HG03558 (cell line): ENCODE measurements around the gene MYNN.
"Not testable (repeated sequence)": the region's sequence is repeated elsewhere in the genome, so short reads cannot be mapped to it uniquely, and the experiment has no call there.

Source experiments
- ATAC-seq: cut with Tn5 transposase; IDR thresholded peaks from one replicate; pipeline ENCODE4 v1.9.1; 2021; ENCODE audit warnings: moderate number of reproducible peaks; ENCODE audit not compliant: unreplicated experiment; ENCODE audit errors: extremely low read depth

Gene MYNN

DNA sequence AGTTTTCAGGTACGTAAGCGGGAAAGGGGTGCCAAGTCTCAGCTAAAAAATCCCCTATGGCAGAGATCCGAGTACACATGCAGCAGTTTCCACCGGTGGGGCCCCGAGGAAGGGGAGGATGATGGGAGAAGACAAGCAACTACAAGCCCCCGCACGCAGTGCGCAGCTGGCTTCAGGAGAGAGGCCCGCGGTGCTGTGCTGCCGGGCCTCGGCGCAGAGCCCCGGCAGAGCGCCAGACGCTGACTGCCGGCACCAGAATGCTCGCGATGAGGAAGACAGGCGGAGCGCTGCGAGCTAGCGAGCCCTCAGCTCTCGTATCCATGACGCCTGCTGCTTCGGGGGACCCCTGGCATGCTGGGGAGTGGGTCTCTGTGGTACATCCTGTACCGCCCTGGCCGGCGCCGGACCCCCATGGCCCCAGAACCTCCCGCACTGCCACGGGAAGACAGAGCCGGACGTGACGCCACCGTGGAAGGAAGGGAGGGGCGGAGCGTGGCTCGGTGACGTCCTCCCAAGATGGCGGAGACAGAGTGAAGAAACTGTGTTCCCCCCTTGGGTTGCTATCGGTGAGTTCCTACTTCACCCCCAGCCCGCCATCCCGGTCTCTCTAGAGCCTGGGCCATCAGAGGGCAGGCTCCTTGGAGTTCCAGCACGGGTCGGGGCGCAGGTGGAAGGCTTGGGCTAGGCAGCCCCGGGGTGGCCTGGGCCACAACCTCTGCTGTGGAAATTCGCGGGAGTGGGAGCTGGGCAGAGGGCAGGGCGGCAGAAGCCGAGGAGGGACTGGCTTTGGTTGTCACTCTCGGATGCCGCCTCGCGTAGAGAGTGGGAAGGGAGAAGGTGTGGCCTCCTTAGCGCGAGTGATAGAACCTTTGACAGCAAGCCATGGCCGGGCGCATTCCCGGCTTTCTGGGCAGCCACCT is at the start of gene MYNN:
MYNN (plus strand) TSS at position 500 of the 920 bp plus-strand sequence. CDS start 900 bp downstream, outside the sequence.
- ATAC-seq = peak; percentile 56

DNA sequence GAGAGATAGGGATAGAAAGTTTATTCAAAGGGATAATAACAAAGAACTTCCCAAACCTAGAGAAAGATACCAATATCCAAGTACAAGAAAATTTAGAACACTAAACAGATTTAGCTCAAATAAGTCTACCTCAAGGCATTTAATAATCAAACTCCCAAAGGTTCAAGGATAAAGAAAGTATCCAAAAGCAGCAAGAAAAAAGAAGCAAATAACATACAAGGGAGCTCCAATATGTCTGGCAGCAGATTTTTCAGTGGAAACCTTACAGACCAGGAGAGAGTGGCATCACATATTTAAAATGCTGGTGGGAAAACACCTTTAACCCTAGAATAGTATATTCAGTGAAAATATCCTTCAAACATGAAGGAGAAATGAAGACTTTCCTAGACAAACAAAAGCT is 41.3 kb upstream of the MYNN start:
- not testable (repeated sequence) for ATAC-seq

DNA sequence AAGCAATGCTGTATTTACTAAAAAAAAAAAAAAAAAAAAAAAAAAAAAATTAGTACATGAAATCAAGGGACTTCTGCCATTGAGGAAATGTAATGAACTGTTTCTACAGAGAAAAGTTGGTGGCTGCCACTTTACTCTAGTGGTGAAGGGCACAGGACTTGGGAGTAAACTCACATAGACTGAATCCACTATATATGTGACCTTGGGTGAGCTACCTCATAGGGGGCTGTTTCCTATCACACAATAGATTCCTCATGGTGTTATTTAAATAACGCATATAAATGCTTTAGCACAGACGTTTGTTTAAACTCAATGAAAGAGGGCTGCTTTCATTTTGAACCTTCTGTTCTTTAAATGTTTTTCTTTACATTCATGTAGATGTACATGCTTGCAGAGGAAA is 34.1 kb upstream of the MYNN start:
- ATAC-seq = no peak

DNA sequence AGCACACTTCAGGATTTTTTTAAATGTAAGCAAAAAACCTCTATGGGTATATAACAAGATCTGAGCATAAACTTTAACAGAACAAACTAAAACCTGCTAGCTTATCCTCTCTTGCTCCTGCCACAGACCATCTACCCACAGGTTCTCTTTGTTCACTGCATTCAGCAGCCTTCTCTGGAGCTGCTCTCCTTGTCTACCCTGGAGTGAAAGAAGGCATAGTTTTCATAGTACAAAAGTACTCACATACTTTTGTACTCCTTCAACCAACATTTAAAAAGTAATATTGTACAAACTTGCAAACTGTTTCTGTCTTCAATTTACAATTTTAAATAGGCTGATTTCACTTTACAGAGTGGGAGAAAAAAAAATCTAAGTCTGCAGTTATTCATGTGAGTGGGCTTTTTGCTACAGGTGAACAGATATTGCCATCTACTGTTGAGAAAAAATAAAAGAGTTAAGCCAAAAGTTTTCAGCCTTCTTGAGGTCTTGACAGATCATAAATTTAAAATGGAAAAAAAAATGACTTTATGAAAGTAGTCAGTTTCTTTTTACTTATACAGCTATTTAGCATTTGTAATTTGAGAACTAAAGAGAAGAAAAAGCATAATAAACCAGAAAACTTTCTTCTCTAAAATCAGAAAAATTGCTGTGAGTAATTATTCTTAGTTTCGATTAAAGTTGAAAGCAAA is 28.7 kb upstream of the MYNN start:
- no peak for ATAC-seq

DNA sequence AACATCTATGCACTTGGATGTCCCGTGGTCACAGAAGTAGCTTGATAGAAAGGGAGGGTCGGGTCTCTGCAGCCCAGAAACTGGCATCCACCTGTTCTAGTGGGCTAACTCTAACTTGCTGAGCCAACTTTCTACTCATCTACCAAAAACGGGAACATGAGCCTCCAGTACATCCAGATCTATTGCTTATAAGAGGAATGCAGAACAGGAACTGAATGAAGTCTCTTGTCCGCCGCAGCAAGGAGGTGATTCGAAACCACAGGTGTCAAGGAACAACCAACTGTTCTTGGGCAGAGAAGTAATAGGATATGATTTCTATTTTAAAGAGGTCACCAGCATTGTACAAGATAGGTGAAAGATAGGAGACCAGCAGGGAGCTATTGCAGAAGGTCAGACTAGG is 26.3 kb upstream of the MYNN start:
- ATAC-seq = no peak

DNA sequence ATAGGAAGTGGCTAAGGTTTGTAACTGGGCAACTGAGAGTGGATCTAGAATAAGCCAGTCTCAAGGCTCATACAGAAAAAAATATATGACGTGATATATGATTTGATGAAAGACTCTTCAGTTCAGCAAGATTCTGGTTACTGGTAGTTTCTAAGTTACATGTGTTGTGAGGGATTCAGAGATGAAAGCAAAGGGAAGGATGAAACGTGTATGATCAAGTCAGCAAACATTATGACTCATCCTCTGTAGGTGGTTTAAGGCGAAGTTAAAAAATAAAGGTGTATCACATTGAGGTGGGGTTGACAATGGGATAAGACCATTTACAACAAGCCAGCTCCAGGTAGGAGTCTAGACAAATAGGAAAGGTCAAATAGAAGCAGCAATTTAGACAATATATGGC is 24.5 kb upstream of the MYNN start:
- no peak for ATAC-seq

DNA sequence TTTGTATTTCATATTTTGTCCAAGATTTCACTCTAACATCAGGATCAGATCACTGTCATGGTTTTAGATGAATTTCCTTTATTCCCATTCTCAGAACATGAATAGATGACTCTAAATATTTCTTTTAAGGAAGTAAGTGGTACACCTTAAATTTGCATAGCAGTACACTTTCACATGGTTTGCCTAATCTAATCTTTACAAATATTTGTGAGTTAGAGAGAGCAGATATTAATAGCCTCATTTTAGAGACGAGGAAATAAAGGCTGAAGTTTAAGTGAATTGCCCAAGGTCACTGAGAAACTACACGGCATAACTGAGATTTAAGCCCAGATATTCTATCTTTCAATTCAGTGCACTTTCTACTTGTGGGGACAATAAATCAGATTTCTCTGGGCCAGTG is 22.5 kb upstream of the MYNN start:
- no peak for ATAC-seq

DNA sequence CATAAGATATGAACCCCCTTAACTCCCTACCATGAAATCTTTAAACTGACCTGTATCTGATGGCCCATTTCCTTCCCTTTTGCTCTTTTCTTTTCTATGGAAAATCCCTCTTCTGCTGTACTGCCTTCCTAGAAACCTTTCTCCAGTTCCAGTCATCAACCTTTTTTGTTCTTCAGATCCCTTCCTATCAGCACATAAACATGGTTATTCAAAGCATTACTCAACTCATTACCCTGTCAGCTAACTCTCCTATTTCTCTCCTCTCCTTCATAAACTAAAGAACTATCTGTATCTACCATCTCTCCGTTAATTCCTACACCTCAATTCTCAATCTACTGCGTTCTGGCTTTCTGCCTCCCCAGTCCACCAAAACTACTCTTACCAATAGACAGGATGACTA is 21.3 kb upstream of the MYNN start:
- no peak for ATAC-seq

DNA sequence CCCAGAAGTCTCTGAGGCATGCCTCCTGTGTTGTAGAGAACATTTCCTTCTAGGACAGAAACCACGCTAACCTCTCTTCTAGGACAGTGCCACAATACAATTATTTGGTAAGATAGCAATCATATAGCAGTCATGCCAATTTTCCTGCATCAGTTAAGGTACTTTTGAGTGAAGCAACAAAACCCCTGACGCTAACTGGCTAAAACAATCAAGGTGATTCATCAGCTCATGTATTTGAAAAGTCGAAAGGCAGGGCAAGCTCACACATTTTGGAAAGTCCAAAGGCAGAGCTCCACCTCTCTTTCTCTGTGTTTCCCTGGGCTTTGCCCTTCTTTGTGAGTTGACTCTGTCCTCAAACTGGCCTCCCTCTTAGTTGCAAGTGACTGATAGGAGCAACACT is 18.5 kb upstream of the MYNN start:
- ATAC-seq = no peak

DNA sequence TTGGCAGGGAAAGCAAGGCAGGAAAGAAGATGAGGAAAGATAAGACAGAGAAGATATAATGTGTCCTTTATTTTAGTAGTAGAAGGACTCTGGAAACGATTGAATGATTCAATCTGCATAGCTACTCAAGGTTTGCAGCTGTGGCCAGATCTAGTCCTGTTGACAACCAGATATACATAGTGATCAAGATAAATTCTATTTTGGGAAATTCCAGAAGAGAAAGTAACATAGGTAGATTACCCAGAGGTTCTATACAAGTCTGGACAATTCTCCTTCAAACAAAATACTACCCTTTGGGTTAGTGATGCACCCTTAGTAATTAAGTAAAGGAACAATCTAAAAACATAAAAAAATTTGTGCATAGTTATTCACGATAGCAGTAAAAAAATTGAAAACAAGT is 17.7 kb upstream of the MYNN start:
- no peak for ATAC-seq

DNA sequence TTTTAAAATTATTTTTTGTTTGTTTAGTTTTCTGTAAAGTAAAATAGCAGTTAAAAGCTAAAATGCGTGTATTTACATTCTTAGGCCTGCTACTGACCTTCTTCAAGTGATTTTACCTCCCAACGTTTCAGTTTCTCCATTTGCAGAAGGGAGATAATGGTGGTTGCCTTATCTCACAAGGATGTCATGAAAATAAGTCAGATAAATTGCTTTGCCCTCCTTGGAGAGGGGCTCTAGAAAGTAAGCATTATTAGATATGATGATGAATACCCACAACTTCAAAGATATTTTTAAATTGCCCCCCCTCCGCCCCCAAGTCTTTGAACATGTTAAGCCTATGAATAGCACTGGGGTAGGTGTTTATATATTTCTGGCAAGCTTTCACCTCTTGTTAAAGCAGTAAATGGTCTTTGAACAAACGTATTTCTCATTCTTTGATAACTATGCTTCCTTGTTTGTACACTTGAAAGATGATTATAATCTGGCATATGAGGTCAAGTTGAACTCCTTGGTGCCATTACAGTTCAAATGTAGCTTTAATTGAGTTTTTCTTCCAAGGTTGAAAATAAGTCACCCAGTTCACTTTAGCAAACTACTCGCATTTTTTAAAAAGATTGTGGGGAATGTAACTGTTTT is 14.7 kb upstream of the MYNN start:
- no peak for ATAC-seq

DNA sequence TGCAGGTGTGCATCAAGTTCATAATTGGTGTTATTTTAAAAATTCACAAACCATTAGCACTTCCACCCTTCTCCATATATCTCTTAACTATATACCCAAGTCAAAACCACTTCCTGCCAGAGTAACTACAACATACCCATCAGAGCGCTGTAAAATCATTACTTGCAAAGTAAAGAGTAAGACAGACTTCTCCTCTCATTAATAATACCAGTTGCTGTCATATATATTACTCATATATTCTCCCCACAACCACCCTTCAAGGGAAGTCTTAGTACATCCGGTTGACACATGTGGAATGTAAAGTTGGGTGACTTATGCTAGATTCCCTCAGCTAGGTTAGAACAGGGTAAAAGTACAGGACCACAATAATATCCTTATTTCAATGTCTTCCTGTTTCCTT is 13.9 kb upstream of the MYNN start:
- peak; percentile 54 for ATAC-seq

DNA sequence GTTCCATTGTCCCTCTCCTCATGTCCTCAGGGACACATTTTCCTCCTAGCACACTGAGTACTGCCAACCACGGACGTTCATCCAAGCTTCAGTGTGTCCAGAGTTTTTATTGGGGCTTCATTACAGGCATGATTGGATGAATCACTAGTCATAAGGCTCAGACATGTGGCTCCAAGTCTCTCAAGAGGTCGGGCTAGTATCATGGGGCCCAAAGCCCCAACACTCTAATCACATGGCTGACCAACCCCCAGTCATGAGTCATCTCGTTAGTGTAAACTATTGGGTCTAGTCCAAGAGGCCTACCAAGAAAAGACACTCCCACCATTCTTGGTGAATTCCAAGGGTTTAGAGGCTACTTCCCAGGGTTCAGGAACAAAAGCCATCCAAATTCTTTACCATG is 12.7 kb upstream of the MYNN start:
- no peak for ATAC-seq

DNA sequence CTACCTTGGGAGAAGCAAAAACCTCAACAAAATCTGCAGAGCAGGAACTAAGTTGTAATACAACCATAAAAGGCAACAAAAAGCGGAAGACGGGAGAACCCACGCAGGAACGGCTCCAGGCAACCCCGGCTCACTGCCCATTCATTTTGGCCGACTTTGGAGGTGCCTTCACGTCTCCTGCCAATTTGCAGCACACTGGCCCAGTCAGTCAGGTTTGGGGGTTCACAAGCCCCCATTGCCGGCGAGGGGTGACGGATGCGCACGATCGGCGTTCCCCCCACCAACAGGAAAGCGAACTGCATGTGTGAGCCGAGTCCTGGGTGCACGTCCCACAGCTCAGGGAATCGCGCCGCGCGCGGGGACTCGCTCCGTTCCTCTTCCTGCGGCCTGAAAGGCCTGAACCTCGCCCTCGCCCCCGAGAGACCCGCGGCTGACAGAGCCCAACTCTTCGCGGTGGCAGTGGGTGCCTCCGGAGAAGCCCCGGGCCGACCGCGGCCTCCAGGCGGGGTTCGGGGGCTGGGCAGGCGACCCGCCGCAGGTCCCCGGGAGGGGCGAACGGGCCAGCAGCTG is 8.8 kb upstream of the MYNN start:
- peak; percentile 22 for ATAC-seq

DNA sequence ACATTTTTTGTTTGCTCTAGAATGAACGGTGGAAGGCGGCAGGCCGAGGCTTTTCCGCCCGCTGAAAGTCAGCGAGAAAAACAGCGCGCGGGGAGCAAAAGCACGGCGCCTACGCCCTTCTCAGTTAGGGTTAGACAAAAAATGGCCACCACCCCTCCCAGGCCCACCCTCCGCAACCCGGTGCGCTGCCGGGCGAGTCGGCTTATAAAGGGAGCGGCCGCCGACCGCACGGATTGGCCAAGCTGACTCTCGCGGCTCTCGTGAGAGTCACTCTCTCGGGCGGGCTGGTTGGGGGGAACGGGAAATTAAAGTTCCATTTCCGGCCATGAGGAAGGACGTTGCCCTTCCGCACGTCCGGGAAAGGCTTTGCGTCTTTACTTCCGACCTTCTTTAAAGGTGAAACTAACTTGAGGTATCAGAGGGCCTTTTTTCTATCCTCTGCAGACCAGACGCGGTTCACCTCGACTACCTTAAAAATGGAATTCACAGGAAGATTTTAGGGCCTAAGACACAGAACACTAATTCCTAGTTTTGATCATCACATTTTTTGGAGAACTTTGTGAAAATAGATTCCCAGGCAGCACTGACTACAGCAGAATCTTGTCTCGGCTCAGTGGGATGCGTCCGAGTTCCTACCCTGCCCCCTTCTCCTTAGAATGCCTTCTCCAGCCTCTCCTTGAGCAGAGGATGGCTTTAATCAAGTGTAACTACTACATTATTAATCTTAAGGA is 8.1 kb upstream of the MYNN start, which contains the start of gene TERC:
TERC (minus strand) TSS at position 179 of the 731 bp plus-strand sequence.
- peak; percentile 36 for ATAC-seq

DNA sequence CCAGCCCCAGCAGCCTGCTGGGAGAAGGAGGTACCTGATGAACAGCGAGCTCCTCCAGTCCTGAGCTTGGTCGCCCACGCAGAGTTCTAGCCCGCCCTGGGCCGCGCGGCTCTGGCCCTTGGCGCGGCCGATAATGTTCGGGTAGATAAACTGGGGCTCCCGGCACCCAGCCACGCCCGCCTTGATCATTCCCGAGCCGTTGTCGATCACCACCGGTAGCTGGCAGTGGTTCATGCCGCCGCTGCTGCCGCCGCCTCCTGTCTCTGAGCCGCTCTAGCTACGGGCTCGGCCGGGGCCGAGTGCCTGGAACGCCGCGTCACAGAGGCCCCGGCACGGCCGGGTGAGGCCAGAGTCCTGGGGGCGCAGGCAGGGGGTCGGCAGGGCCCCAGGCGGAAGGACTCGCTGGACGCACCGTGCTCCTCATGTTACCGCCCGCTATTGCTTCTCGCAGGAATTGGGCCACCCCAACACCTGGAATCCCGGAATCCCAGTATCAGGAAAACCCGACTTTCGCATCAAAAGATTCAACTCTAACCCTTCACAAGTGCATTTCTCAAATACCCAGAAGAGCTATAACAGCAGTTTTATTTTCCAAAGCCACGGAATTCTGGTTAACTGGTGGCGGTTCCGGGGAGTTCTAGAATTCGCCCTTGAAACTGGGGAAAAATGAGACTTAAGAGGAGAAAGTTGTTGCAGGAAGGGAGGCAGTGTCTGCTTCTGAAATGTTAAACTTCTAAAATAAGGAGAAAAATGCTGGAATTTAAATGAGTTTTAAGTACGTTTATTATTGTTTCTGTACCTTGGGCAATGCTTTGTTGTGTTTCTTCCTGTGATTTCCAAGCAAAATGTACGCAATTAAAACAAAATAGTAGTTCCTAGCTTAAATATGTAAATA is 3.7 kb upstream of the MYNN start, which contains the start of gene ACTRT3:
ACTRT3 (minus strand) TSS at position 275 of the 895 bp plus-strand sequence; CDS start at position 234, 41 bp downstream.
- no peak for ATAC-seq

DNA sequence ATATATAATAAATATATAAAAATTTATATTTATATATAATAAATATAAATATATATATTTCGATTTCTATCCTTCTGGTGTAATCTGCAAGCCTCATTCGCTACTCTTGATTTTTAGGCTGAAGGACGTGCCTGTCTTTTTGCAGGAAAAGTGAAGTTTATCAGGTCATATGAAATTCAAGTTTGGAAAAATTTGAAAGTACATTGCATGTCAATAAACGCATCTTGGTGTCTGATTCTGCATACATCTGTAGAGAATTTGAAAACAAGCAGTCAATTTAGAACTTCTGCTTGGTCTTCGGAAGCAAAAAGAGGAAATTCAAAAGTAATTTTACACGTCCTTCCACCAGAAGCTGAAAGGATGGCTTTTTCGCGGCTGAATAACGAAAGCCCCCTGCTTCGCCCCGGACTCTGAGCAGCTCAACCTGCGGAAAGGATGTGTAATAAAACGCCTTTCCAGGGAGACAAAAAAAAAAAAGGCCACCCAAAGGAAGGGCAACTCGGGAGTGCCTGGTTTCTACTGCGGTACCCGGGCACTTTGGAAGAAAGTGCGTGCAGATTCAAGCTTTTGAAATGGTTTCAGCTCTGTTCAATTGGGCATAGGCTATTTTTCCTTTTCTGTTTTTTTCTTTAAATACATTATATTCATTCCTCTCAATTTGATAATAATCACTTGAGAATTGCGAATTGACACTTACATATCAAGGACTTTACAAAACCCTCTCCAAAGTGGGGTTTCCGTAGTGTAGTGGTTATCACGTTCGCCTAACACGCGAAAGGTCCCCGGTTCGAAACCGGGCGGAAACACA is 1.5 kb upstream of the MYNN start:
- ATAC-seq = peak; percentile 14

DNA sequence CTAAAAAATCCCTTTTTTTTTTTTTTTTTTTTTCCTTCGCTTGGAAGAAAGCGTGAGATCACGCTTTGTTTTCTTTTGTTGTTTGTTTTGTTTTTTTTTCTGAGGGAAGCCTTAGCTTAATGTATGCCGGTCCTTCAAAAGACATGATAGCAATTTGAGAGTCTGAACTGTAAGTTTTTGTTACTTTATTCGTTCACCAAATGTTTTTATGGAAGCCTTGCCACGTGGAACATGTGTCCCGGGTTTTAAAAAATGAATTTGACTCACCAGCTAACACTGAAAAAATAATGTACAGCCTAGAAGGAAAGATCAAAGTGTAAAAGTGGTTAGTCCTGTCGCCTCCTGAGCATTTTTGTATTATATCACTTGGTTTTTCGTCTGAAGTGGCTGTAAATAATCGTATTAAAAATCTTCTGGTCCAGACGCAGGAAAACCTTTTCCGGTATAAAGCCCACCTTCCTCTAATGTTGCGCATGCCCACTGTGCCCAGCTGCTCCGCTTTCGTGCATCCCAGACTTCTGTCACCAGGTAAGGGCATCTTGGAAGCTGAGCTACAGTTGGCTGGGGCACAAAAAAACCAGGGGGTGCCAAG is 795 bp upstream of the MYNN start:
- ATAC-seq = peak; percentile 5
